ENCODE measurements around the gene NCOA3.

The NCOA3 gene

DNA sequence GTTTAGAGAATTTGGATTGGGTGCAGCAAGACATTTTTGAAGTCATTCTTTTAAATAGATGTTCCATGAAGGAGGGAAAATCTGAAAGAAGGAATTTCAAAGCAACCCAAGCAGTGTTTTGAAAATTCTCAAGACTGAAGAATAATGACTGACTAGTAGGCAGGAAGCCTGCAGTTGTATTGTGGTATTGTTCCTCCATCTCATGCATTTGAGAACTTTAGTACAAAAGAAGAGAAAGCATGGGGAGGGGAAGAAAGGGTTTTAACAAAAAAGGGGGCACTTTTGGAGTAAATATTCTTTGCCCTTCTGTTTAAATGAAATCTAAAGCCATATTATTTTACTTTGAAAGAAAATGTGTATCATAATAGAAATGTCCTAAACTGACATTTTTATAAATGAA is 6.6 kb downstream of the NCOA3 start:
- no peak overlapping the region for H3K4me3 ChIP-seq (ENCODE audit: low read depth, low read length)

DNA sequence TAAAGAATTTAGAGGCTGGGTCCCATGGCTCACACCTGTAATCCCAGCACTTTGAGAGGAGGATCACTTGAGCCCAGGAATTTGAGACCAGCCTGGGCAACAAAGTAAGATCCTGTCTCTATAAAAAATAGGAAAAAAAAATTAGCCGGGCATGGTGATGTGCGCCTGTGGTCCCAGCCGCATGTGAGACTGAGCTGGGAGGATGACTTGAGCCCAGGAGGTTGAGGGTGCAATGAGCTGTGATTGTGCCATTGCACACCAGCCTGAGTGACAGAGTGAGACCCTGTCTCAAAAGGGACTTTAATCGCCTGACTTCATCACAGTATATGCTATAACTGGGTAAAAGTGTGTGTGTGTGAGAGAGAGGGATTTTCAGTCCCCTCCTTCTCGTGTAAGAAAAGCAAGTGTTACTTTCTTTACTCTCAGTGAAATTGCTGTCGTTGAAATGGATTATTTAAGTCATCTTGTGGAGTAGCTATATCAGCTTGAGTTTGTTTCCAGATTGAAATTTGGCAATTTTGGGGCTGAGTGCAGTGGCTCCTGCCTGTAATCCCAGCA is 7.5 kb downstream of the NCOA3 start:
- H3K4me3 ChIP-seq (ENCODE audit: low read depth, low read length): no peak overlapping the region
- TF ChIP-seq, protein P1, sequence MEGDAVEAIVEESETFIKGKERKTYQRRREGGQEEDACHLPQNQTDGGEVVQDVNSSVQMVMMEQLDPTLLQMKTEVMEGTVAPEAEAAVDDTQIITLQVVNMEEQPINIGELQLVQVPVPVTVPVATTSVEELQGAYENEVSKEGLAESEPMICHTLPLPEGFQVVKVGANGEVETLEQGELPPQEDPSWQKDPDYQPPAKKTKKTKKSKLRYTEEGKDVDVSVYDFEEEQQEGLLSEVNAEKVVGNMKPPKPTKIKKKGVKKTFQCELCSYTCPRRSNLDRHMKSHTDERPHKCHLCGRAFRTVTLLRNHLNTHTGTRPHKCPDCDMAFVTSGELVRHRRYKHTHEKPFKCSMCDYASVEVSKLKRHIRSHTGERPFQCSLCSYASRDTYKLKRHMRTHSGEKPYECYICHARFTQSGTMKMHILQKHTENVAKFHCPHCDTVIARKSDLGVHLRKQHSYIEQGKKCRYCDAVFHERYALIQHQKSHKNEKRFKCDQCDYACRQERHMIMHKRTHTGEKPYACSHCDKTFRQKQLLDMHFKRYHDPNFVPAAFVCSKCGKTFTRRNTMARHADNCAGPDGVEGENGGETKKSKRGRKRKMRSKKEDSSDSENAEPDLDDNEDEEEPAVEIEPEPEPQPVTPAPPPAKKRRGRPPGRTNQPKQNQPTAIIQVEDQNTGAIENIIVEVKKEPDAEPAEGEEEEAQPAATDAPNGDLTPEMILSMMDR (IDR thresholded peaks at IDR 0.05; ENCODE audit: low read depth, low read length): no peak

More for the DNA sequence above, 6.6 kb downstream of the NCOA3 start:
- TF ChIP-seq, protein P1 (IDR thresholded peaks at IDR 0.05; ENCODE audit: low read depth, low read length): no peak

DNA sequence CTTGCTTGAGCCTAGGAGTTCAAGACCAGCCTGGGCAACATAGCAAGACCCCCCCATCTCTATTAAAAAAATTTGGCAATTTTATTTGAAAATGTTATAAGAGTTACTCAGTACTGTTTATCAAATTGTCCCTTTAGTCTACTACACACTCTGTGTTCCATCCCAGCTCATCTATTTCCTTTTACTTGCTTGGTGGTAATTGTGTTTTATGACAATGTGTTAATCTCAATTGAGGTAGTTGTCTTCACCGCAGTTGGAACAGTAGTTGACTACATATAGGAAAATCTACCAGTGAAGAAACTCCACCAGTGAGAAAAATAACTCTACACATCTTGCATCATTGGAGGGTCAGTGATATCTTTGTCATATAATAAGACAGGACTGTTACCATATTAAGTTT is 8.0 kb downstream of the NCOA3 start:
- no peak overlapping the region for H3K4me3 ChIP-seq (ENCODE audit: low read depth, low read length)
- TF ChIP-seq, protein P1 (IDR thresholded peaks at IDR 0.05; ENCODE audit: low read depth, low read length): no peak

DNA sequence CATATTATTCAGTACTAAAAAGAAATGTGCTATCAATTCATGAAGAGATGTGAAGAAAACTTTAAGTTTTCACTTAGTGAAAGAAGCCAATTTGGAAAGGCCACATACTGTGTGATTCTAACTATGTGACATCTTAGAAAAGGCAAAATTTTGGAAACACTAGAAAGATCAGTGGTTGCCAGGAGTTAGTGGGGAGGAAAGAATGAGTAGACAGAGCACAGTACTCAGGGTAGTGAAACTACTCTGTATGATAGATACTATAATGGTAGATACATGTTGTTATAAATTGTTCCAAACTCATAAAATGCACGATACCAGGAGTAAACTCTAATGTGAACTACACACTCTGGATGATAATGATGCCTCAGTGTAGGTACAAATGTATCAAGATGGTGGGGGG is 14.2 kb downstream of the NCOA3 start:
- TF ChIP-seq, protein P1 (IDR thresholded peaks at IDR 0.05; ENCODE audit: low read depth, low read length): no peak

DNA sequence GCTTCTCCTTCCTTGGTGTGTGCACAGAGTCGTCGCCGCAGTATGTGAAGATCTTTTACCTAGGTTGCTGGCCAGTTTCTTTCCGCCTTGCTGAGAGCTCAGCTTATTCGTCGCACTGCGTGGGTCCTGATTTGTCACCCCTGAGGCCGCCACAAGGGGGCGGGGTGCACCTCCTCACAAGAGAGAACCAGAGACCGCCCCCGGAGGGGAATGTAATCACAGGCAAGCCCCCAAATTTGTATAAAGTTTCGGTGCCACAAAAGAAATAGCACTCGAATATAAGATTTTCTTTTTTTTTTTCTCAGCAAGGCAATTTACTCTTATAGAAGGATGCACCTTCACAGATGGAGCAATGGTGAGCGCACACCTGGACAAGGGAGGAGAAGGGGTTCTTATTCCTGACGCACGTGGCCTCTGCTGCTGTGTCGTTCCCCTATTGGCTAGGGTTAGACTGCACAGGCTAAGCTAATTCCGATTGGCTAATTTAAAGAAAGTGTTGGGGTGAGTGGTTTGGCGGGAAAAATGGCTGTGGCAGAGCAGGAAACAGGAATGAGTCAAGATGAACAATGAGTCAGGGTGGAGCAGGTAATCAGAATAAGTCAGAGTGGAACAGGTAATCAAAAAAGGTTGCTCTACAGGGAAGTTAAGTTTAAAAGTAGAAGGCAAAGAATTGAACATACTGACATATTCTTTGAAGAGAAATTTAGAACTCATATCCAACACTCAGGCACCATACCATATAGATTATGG is 19.5 kb downstream of the NCOA3 start:
- no peak overlapping the region for H3K4me3 ChIP-seq (ENCODE audit: low read depth, low read length)
- TF ChIP-seq, protein P1 (IDR thresholded peaks at IDR 0.05; ENCODE audit: low read depth, low read length): peak; percentile 16; the same call in 1 of the 2 replicates

More for the DNA sequence above, 14.2 kb downstream of the NCOA3 start:
- H3K4me3 ChIP-seq (ENCODE audit: low read depth, low read length): no peak overlapping the region

DNA sequence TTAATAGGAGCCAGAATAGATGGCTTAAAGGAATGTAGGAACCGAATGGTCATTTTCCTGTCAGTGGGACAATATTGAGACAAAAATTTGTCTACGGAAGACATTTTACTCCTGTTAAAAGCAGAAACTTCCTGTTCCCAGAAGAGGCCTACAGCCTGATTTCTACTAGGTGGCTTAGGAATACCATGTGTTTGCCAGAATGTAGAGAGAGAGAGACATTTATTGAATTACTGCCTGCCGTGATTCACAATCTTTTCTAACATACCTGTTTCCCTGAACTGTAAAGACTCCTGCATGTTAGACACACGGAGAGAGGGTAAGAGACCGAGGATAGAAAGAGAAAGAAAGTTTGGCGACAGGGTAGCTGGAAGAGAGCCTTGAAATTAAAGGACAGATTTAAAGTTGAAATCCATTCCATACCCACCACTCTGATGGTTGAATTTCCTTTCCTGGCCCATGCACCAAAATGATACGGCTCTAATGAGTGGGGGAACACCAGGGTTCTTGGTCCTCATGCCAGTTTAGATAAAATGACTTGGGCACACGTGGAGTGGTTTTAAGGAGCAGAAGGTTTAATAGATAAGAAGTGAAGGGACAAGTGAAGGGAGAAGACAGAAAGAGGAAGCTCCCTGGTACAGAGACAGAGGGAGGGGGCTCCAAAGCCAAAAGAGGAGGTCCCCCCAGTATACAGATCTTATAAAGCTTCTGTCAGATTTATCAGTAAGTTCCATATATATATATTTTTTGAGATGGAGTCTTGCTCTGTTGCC is 22.5 kb downstream of the NCOA3 start:
- TF ChIP-seq, protein P1 (IDR thresholded peaks at IDR 0.05; ENCODE audit: low read depth, low read length): no peak
- no peak overlapping the region for H3K4me3 ChIP-seq (ENCODE audit: low read depth, low read length)
